H9 (cell line): ENCODE data around the gene OR51Q1. TPM values are rescaled to one million over a fixed set of nuclear protein-coding genes. Genes with fewer than 3 reads are reported as not detected.

Experiments
- DNase-seq: peaks from one replicate; pipeline ENCODE4 v3.0.0-alpha.2; 2017
- H2AFZ ChIP-seq: one replicate; pipeline ENCODE4 v1.6.1; 2013; ENCODE audit warnings: mild to moderate bottlenecking, low read length, control low read depth, moderate library complexity
- H2AK5ac ChIP-seq: 2 replicates; pipeline ENCODE4 v1.6.1; 2013; ENCODE audit warnings: low read length, control low read depth, mixed read lengths; ENCODE audit not compliant: insufficient read length
- H2BK120ac ChIP-seq: one replicate; pipeline ENCODE4 v1.6.1; 2013; ENCODE audit warnings: low read depth, mild to moderate bottlenecking, low read length, control low read depth, inconsistent platforms; ENCODE audit not compliant: poor library complexity, severe bottlenecking
- H2BK12ac ChIP-seq: 2 replicates; pipeline ENCODE4 v1.6.1; 2013; ENCODE audit warnings: low read length, control low read depth, mixed read lengths, low read depth; ENCODE audit not compliant: insufficient read length
- H2BK15ac ChIP-seq: 2 replicates; pipeline ENCODE4 v1.6.1; 2013; ENCODE audit warnings: low read depth, low read length, control low read depth
- H2BK20ac ChIP-seq: one replicate; pipeline ENCODE4 v1.6.1; 2013; ENCODE audit warnings: low read depth, mild to moderate bottlenecking, low read length, control low read depth, inconsistent platforms; ENCODE audit not compliant: poor library complexity, severe bottlenecking
- H2BK5ac ChIP-seq: 2 replicates; pipeline ENCODE4 v1.6.1; 2013; ENCODE audit warnings: low read length, control low read depth, mixed read lengths; ENCODE audit not compliant: insufficient read length
- H3K14ac ChIP-seq: 2 replicates; pipeline ENCODE4 v1.6.1; 2013; ENCODE audit warnings: low read length, control low read depth; ENCODE audit not compliant: insufficient read depth
- H3K18ac ChIP-seq: 2 replicates; pipeline ENCODE4 v1.6.1; 2013; ENCODE audit warnings: low read depth, mild to moderate bottlenecking, mixed read lengths, low read length, control low read depth; ENCODE audit not compliant: insufficient read length
- H3K23ac ChIP-seq: 2 replicates; pipeline ENCODE4 v1.6.1; 2013; ENCODE audit warnings: low read length, control low read depth, mixed read lengths, low read depth; ENCODE audit not compliant: insufficient read length
- H3K23me2 ChIP-seq: 2 replicates; pipeline ENCODE4 v1.6.1; 2013; ENCODE audit warnings: low read depth, mild to moderate bottlenecking, mixed read lengths, low read length, control low read depth; ENCODE audit not compliant: insufficient read length, poor library complexity, severe bottlenecking
- H3K27ac ChIP-seq: 2 replicates; pipeline ENCODE4 v1.5.1; 2013; ENCODE audit warnings: low read length, control low read depth, mixed read lengths, low read depth; ENCODE audit not compliant: insufficient read length
- H3K27me3 ChIP-seq: 2 replicates; pipeline ENCODE4 v1.6.1; 2013; ENCODE audit warnings: low read length, control low read depth, inconsistent platforms; ENCODE audit not compliant: insufficient read depth
- H3K4ac ChIP-seq: 2 replicates; pipeline ENCODE4 v1.6.1; 2013; ENCODE audit warnings: low read depth, mild to moderate bottlenecking, control low read depth, inconsistent platforms, low read length, moderate library complexity
- H3K4me1 ChIP-seq: 2 replicates; pipeline ENCODE4 v1.6.1; 2013; ENCODE audit warnings: low read length, control low read depth, inconsistent platforms; ENCODE audit not compliant: insufficient read depth
- H3K4me2 ChIP-seq: 2 replicates; pipeline ENCODE4 v1.6.1; 2013; ENCODE audit warnings: low read length, control low read depth, mixed read lengths; ENCODE audit not compliant: insufficient read length, insufficient read depth
- H3K56ac ChIP-seq: 2 replicates; pipeline ENCODE4 v1.6.1; 2013; ENCODE audit warnings: low read depth, mild to moderate bottlenecking, mixed read lengths, low read length, control low read depth; ENCODE audit not compliant: insufficient read length
- H3K79me1 ChIP-seq: 2 replicates; pipeline ENCODE4 v1.6.1; 2013; ENCODE audit warnings: low read depth, mild to moderate bottlenecking, moderate library complexity, low read length, control low read depth, inconsistent platforms; ENCODE audit not compliant: insufficient read depth, poor library complexity, severe bottlenecking
- H3K79me2 ChIP-seq: 2 replicates; pipeline ENCODE4 v1.6.1; 2013; ENCODE audit warnings: low read length, control low read depth, inconsistent platforms; ENCODE audit not compliant: insufficient read depth
- H3K9ac ChIP-seq: 2 replicates; pipeline ENCODE4 v1.6.1; 2013; ENCODE audit warnings: low read length, control low read depth, mixed read lengths; ENCODE audit not compliant: insufficient read length; ENCODE audit errors: extremely low read depth
- H3K9me3 ChIP-seq: one replicate; pipeline ENCODE4 v1.6.1; 2013; ENCODE audit warnings: low read depth, low read length, inconsistent platforms; ENCODE audit not compliant: control insufficient read depth
- H3T11ph ChIP-seq: one replicate; pipeline ENCODE4 v1.6.1; 2013; ENCODE audit warnings: mild to moderate bottlenecking, low read length, control low read depth, inconsistent platforms
- H4K20me1 ChIP-seq: one replicate; pipeline ENCODE4 v1.6.1; 2013; ENCODE audit not compliant: control insufficient read depth, insufficient read length, insufficient read depth
- H4K5ac ChIP-seq: 2 replicates; pipeline ENCODE4 v1.6.1; 2013; ENCODE audit warnings: low read depth, mild to moderate bottlenecking, mixed read lengths, low read length, control low read depth; ENCODE audit not compliant: insufficient read length
- H4K8ac ChIP-seq: replicated peaks from 2 replicates; pipeline ENCODE4 v1.6.1; 2013; ENCODE audit warnings: low read length, control low read depth, mixed read lengths, low read depth; ENCODE audit not compliant: insufficient read length
- H4K91ac ChIP-seq: 2 replicates; pipeline ENCODE4 v1.6.1; 2013; ENCODE audit warnings: low read depth, mild to moderate bottlenecking, moderate library complexity, mixed read lengths, low read length, control low read depth; ENCODE audit not compliant: insufficient read length
- H3K27ac Mint-ChIP-seq, 3 experiments: 2 replicates in 2 of 3; 3 replicates in 1 of 3; pipeline ENCODE4 v1.8.0; 2020 to 2021; ENCODE audit warnings: mixed read lengths in 3 of 3, mild to moderate bottlenecking in 1 of 3, moderate library complexity in 1 of 3
- H3K27me3 Mint-ChIP-seq: 2 replicates; pipeline ENCODE4 v1.8.0; 2021; ENCODE audit warnings: low read depth, mild to moderate bottlenecking, moderate library complexity, mixed read lengths
- H3K36me3 Mint-ChIP-seq, 3 experiments: 2 replicates in 2 of 3; 3 replicates in 1 of 3; pipeline ENCODE4 v1.8.0; 2020 to 2021; ENCODE audit warnings: low read depth in 3 of 3, mixed read lengths in 3 of 3; ENCODE audit not compliant: insufficient read depth in 1 of 3
- H3K4me1 Mint-ChIP-seq, 2 experiments: 2 replicates each; pipeline ENCODE4 v1.8.0; 2020; ENCODE audit warnings: mixed read lengths in 2 of 2
- H3K4me3 Mint-ChIP-seq, 2 experiments: 2 replicates in 1 of 2; 3 replicates in 1 of 2; pipeline ENCODE4 v1.8.0; 2020 to 2021; ENCODE audit warnings: mild to moderate bottlenecking in 2 of 2, mixed read lengths in 2 of 2, moderate library complexity in 1 of 2
- H3K9me3 Mint-ChIP-seq, 2 experiments: 2 replicates in 1 of 2; 3 replicates in 1 of 2; pipeline ENCODE4 v1.8.0; 2020; ENCODE audit warnings: mild to moderate bottlenecking in 2 of 2, mixed read lengths in 2 of 2, moderate library complexity in 1 of 2
- WGBS: extraction: QIAGEN DNeasy Blood & Tissue Kit; methylation state at CpG from one replicate; pipeline ENCODE4 v1.1.7; 2013; ENCODE audit warnings: missing lambda C conversion rate, low lambda C conversion rate, mixed read lengths; ENCODE audit not compliant: insufficient read length; ENCODE audit errors: extremely low coverage; 5-methylcytosine and 5-hydroxymethylcytosine counted together
- total RNA-seq: library from RNA; stranded (reverse); gene quantifications from 2 replicates; pipeline ENCODE4 v1.2.1, GENCODE V29; 2021
- TF ChIP-seq, protein P1 (sequence below): fragments of 200-600 bp; sonication (generic); conservative IDR thresholded peaks from 3 replicates; pipeline ENCODE4 v1.8.0; 2021; ENCODE audit warnings: antibody characterized with exemption, mild to moderate bottlenecking

Gene OR51Q1
- total RNA-seq, 1 experiment from 2014 or later, result not detected

DNA sequence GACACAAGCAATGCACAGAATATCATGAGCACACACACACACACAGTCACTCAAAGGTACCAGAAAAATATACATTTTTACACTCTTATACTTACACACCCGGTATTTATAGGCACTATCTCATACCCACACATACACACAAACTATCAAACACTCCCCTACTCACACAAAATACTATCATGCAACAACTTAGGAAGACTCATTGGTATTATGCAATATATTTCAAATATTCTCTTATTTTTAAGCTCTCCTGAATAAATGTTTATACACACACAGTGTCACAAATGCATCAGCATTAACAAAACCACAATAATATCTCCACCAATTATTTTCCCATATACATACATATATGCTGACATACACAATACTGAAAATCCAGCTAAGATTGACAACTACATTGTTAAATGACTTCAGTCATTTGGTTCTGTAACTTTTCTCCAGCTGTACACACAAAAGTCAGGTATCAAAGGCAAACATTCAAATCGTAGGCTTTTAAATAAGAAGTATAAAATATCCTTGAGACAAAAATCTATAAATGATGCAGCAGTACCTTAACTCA, 22.0 kb downstream of the OR51Q1 start:
- Histone ChIP-seq H4K5ac (no peak overlapping the region), H2BK120ac (no peak overlapping the region), H2AK5ac (no peak overlapping the region), H3K79me2 (no peaks in the 10 kb centered on the region), H3K14ac (no peak overlapping the region), H3K18ac (no peak overlapping the region), H3K4ac (no peak overlapping the region), H3K56ac (no peak overlapping the region), H2BK5ac (no peak overlapping the region), H2BK15ac (no peak overlapping the region), H3K27ac (no peak overlapping the region), H2AFZ (no peak overlapping the region), H3K4me2 (no peak overlapping the region), H2BK12ac (no peak overlapping the region), H3K9me3 (no peaks in the 10 kb centered on the region), H4K91ac (no peak overlapping the region), H2BK20ac (no peak overlapping the region), H3K9ac (no peak overlapping the region), H3K23ac (no peak overlapping the region), H3T11ph (no peak overlapping the region), H3K27me3 (no peaks in the 10 kb centered on the region), H3K79me1 (no peaks in the 10 kb centered on the region), H3K23me2 (no peaks in the 10 kb centered on the region), H4K20me1 (no peaks in the 10 kb centered on the region), H4K8ac (no peak overlapping the region), H3K4me1 (no peaks in the 10 kb centered on the region)
- Mint-ChIP-seq H3K27ac (no peak overlapping the region), H3K36me3 (no peaks in the 10 kb centered on the region), H3K4me3 (no peak overlapping the region), H3K27me3 (no peaks in the 10 kb centered on the region), H3K4me1 (no peaks in the 10 kb centered on the region), H3K9me3 (peaks cover 0 to 2% of the 10 kb centered on the region in 2 experiments; a peak in 1 of 5 replicates)
- no peak for DNase-seq
- TF ChIP-seq, protein P1, sequence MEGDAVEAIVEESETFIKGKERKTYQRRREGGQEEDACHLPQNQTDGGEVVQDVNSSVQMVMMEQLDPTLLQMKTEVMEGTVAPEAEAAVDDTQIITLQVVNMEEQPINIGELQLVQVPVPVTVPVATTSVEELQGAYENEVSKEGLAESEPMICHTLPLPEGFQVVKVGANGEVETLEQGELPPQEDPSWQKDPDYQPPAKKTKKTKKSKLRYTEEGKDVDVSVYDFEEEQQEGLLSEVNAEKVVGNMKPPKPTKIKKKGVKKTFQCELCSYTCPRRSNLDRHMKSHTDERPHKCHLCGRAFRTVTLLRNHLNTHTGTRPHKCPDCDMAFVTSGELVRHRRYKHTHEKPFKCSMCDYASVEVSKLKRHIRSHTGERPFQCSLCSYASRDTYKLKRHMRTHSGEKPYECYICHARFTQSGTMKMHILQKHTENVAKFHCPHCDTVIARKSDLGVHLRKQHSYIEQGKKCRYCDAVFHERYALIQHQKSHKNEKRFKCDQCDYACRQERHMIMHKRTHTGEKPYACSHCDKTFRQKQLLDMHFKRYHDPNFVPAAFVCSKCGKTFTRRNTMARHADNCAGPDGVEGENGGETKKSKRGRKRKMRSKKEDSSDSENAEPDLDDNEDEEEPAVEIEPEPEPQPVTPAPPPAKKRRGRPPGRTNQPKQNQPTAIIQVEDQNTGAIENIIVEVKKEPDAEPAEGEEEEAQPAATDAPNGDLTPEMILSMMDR, result no peak
- 100% methylated on average over 1 of the region's 2 CpGs for WGBS
